Stimulated activated CD8-positive, alpha-beta memory T cell treated with anti-CD3 and anti-CD28 coated beads, Interleukin-7, amount 100 ng/mL, for 4 hours (primary cell): Measurements from ENCODE around the gene WASF2.
A peak's percentile ranks its signal among the peaks of the same experiment; 100 is the strongest.

Experiments used
- DNase-seq, 2 donors: peaks; one replicate each; pipeline ENCODE4 v3.0.0-alpha.2; 2020; ENCODE audit warnings: low read depth in 2 of 2

Gene WASF2

GRCh38 chr1:27358928-27359313 is 131.0 kb downstream of the WASF2 start:
- DNase-seq = no peak

- no peak for DNase-seq
Observed at GRCh38 chr1:27358038-27358927, 131.7 kb downstream of the WASF2 start.

- DNase-seq = peak; percentile 62 to 64
Observed at GRCh38 chr1:27357281-27358037, 132.5 kb downstream of the WASF2 start.

GRCh38 chr1:27356619-27357280 is 133.2 kb downstream of the WASF2 start:
- peak in 1 of 2 donors; percentile 14 for DNase-seq

GRCh38 chr1:27356277-27356618 is 133.7 kb downstream of the WASF2 start:
- no peak for DNase-seq

- DNase-seq = no peak
Observed at GRCh38 chr1:27355683-27356082, 134.3 kb downstream of the WASF2 start.
